Measurements from ENCODE around the gene IQGAP3.

IQGAP3 gene

GRCh38 chr1:156550346-156550745 is 22.0 kb downstream of the IQGAP3 start:
- Histone ChIP-seq H3K4me2 (ENCODE audit: low read length) (no peak overlapping the region), H3K9me3 (replicated peaks; ENCODE audit: low read length) (no peaks in the 10 kb centered on the region), H3K9ac (ENCODE audit: low read depth, low read length) (no peak overlapping the region), H3K36me3 (ENCODE audit: insufficient read depth, low read length) (peaks cover 32% of the 10 kb centered on the region), H3K4me3 (ENCODE audit: low read length) (no peak overlapping the region), H3K4me1 (ENCODE audit: control insufficient read depth, insufficient read depth, low read length) (peaks cover 12% of the 10 kb centered on the region), H3K27me3 (ENCODE audit: control insufficient read depth, insufficient read depth, low read length) (no peaks in the 10 kb centered on the region)

GRCh38 chr1:156549831-156550230 is 22.5 kb downstream of the IQGAP3 start:
- H3K9ac ChIP-seq (ENCODE audit: low read depth, low read length), result no peak overlapping the region

GRCh38 chr1:156549390-156549789 is 23.0 kb downstream of the IQGAP3 start:
- peaks cover 12% of the 10 kb centered on the region for H3K4me1 ChIP-seq (ENCODE audit: control insufficient read depth, insufficient read depth, low read length)
- no peak overlapping the region for H3K4me2 ChIP-seq (ENCODE audit: low read length)
- no peaks in the 10 kb centered on the region for H3K27me3 ChIP-seq (ENCODE audit: control insufficient read depth, insufficient read depth, low read length)
- H3K4me3 ChIP-seq (ENCODE audit: low read length), result no peak overlapping the region
- H3K9me3 ChIP-seq (replicated peaks; ENCODE audit: low read length), result no peaks in the 10 kb centered on the region
- H3K36me3 ChIP-seq (ENCODE audit: insufficient read depth, low read length), result peaks cover 28% of the 10 kb centered on the region
- no peak overlapping the region for H3K9ac ChIP-seq (ENCODE audit: low read depth, low read length)

More at GRCh38 chr1:156549831-156550230, 22.5 kb downstream of the IQGAP3 start:
- Histone ChIP-seq H3K4me3 (ENCODE audit: low read length) (no peak overlapping the region), H3K4me1 (ENCODE audit: control insufficient read depth, insufficient read depth, low read length) (peaks cover 12% of the 10 kb centered on the region), H3K36me3 (ENCODE audit: insufficient read depth, low read length) (peaks cover 28% of the 10 kb centered on the region), H3K27me3 (ENCODE audit: control insufficient read depth, insufficient read depth, low read length) (no peaks in the 10 kb centered on the region), H3K9me3 (replicated peaks; ENCODE audit: low read length) (no peaks in the 10 kb centered on the region), H3K4me2 (ENCODE audit: low read length) (no peak overlapping the region)

GRCh38 chr1:156547982-156548381 is 24.4 kb downstream of the IQGAP3 start:
- Histone ChIP-seq H3K27me3 (ENCODE audit: control insufficient read depth, insufficient read depth, low read length) (no peaks in the 10 kb centered on the region), H3K4me3 (ENCODE audit: low read length) (no peak overlapping the region), H3K36me3 (ENCODE audit: insufficient read depth, low read length) (peaks cover 30% of the 10 kb centered on the region), H3K4me1 (ENCODE audit: control insufficient read depth, insufficient read depth, low read length) (peaks cover 12% of the 10 kb centered on the region), H3K4me2 (ENCODE audit: low read length) (no peak overlapping the region), H3K9me3 (replicated peaks; ENCODE audit: low read length) (no peaks in the 10 kb centered on the region), H3K9ac (ENCODE audit: low read depth, low read length) (no peak overlapping the region)

- Histone ChIP-seq H3K36me3 (ENCODE audit: insufficient read depth, low read length) (peaks cover 30% of the 10 kb centered on the region), H3K4me3 (ENCODE audit: low read length) (no peak overlapping the region), H3K9ac (ENCODE audit: low read depth, low read length) (no peak overlapping the region), H3K27me3 (ENCODE audit: control insufficient read depth, insufficient read depth, low read length) (no peaks in the 10 kb centered on the region), H3K9me3 (replicated peaks; ENCODE audit: low read length) (no peaks in the 10 kb centered on the region), H3K4me1 (ENCODE audit: control insufficient read depth, insufficient read depth, low read length) (peaks cover 10% of the 10 kb centered on the region), H3K4me2 (ENCODE audit: low read length) (no peak overlapping the region)
Observed at GRCh38 chr1:156547434-156547833, 24.9 kb downstream of the IQGAP3 start.

- Histone ChIP-seq H3K9me3 (replicated peaks; ENCODE audit: low read length) (no peaks in the 10 kb centered on the region), H3K4me3 (ENCODE audit: low read length) (no peak overlapping the region), H3K27me3 (ENCODE audit: control insufficient read depth, insufficient read depth, low read length) (no peaks in the 10 kb centered on the region), H3K4me2 (ENCODE audit: low read length) (no peak overlapping the region), H3K9ac (ENCODE audit: low read depth, low read length) (no peak overlapping the region), H3K36me3 (ENCODE audit: insufficient read depth, low read length) (peaks cover 25% of the 10 kb centered on the region), H3K4me1 (ENCODE audit: control insufficient read depth, insufficient read depth, low read length) (no peaks in the 10 kb centered on the region)
Observed at GRCh38 chr1:156546267-156546666, 26.1 kb downstream of the IQGAP3 start.

GRCh38 chr1:156544592-156545102 is 27.7 kb downstream of the IQGAP3 start:
- H3K4me3 ChIP-seq (ENCODE audit: low read length), result no peak overlapping the region
- no peaks in the 10 kb centered on the region for H3K9me3 ChIP-seq (replicated peaks; ENCODE audit: low read length)
- no peak overlapping the region for H3K4me2 ChIP-seq (ENCODE audit: low read length)
- no peaks in the 10 kb centered on the region for H3K27me3 ChIP-seq (ENCODE audit: control insufficient read depth, insufficient read depth, low read length)
- no peaks in the 10 kb centered on the region for H3K4me1 ChIP-seq (ENCODE audit: control insufficient read depth, insufficient read depth, low read length)
- peaks cover 28% of the 10 kb centered on the region for H3K36me3 ChIP-seq (ENCODE audit: insufficient read depth, low read length)
- no peak overlapping the region for H3K9ac ChIP-seq (ENCODE audit: low read depth, low read length)

DNA sequence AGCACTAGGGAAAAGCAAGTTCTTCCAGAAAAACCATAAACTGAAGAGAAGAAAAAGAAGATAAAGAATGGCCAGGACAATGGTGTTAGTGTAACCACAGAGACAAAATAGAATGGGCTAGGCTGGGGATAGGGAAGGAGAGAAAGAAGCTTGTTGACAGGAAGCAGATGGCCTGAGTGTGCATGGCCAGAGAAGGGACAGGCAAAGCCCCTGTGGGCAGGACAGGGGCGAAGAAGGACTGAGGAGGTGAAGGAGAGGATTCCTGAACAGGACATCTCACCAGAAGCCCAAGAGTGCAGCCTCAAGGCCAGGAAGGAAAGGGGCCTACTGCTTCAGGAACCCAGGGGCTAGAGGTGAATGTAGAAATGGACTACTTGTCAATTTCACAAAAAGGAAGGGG is 29.3 kb downstream of the IQGAP3 start:
- Histone ChIP-seq H3K4me1 (ENCODE audit: control insufficient read depth, insufficient read depth, low read length) (no peaks in the 10 kb centered on the region), H3K27me3 (ENCODE audit: control insufficient read depth, insufficient read depth, low read length) (no peaks in the 10 kb centered on the region), H3K4me3 (ENCODE audit: low read length) (no peak overlapping the region), H3K4me2 (ENCODE audit: low read length) (no peak overlapping the region), H3K9ac (ENCODE audit: low read depth, low read length) (no peak overlapping the region), H3K9me3 (replicated peaks; ENCODE audit: low read length) (no peaks in the 10 kb centered on the region), H3K36me3 (ENCODE audit: insufficient read depth, low read length) (peaks cover 37% of the 10 kb centered on the region)

DNA sequence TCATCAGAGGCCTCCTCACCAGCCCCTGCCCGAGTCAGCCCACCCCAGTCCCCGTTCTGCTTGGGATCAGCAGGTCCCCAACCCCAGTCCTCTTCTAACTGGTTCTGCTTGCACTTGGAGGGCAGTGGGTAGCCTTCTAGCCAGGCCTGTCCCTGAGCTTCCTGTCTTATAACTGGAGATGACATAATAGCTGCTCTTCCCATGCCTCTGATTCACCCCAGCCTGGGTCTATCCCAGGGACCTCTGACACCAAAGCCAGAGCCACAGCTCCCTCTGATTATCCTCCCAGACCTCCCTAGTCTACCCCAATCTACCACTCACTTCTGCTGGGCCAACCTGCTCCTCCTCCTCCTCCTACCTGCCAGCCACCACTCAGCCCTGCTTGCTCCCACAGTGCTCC is 31.4 kb downstream of the IQGAP3 start:
- Histone ChIP-seq H3K4me2 (ENCODE audit: low read length) (no peak overlapping the region), H3K9me3 (replicated peaks; ENCODE audit: low read length) (no peaks in the 10 kb centered on the region), H3K4me1 (ENCODE audit: control insufficient read depth, insufficient read depth, low read length) (no peaks in the 10 kb centered on the region), H3K9ac (ENCODE audit: low read depth, low read length) (no peak overlapping the region), H3K36me3 (ENCODE audit: insufficient read depth, low read length) (peaks cover 30% of the 10 kb centered on the region), H3K4me3 (ENCODE audit: low read length) (no peak overlapping the region), H3K27me3 (ENCODE audit: control insufficient read depth, insufficient read depth, low read length) (no peaks in the 10 kb centered on the region)

- no peaks in the 10 kb centered on the region for H3K27me3 ChIP-seq (ENCODE audit: control insufficient read depth, insufficient read depth, low read length)
- H3K4me1 ChIP-seq (ENCODE audit: control insufficient read depth, insufficient read depth, low read length), result no peaks in the 10 kb centered on the region
- H3K9ac ChIP-seq (ENCODE audit: low read depth, low read length), result no peak overlapping the region
- no peaks in the 10 kb centered on the region for H3K9me3 ChIP-seq (replicated peaks; ENCODE audit: low read length)
- peaks cover 30% of the 10 kb centered on the region for H3K36me3 ChIP-seq (ENCODE audit: insufficient read depth, low read length)
- H3K4me2 ChIP-seq (ENCODE audit: low read length), result no peak overlapping the region
- H3K4me3 ChIP-seq (ENCODE audit: low read length), result no peak overlapping the region
Observed at GRCh38 chr1:156539818-156540355, 32.5 kb downstream of the IQGAP3 start.

GRCh38 chr1:156538711-156539440 is 33.5 kb downstream of the IQGAP3 start:
- H3K9me3 ChIP-seq (replicated peaks; ENCODE audit: low read length), result no peaks in the 10 kb centered on the region
- H3K9ac ChIP-seq (ENCODE audit: low read depth, low read length), result no peak overlapping the region
- H3K4me3 ChIP-seq (ENCODE audit: low read length), result no peak overlapping the region
- H3K4me1 ChIP-seq (ENCODE audit: control insufficient read depth, insufficient read depth, low read length), result no peaks in the 10 kb centered on the region
- peaks cover 32% of the 10 kb centered on the region for H3K36me3 ChIP-seq (ENCODE audit: insufficient read depth, low read length)
- no peaks in the 10 kb centered on the region for H3K27me3 ChIP-seq (ENCODE audit: control insufficient read depth, insufficient read depth, low read length)
- H3K4me2 ChIP-seq (ENCODE audit: low read length), result no peak overlapping the region

GRCh38 chr1:156537027-156537426 is 35.3 kb downstream of the IQGAP3 start:
- no peak overlapping the region for H3K4me3 ChIP-seq (ENCODE audit: low read length)
- no peaks in the 10 kb centered on the region for H3K4me1 ChIP-seq (ENCODE audit: control insufficient read depth, insufficient read depth, low read length)
- no peak overlapping the region for H3K4me2 ChIP-seq (ENCODE audit: low read length)
- H3K36me3 ChIP-seq (ENCODE audit: insufficient read depth, low read length), result peaks cover 37% of the 10 kb centered on the region
- no peaks in the 10 kb centered on the region for H3K9me3 ChIP-seq (replicated peaks; ENCODE audit: low read length)
- H3K9ac ChIP-seq (ENCODE audit: low read depth, low read length), result no peak overlapping the region
- no peaks in the 10 kb centered on the region for H3K27me3 ChIP-seq (ENCODE audit: control insufficient read depth, insufficient read depth, low read length)
